NCI-H1105 treated with DMSO at 0.1 percent for 48 hours (cell line): ENCODE measurements around the gene PDIA4.
"Not testable (repeated sequence)": the region's sequence is repeated elsewhere in the genome, so short reads cannot be mapped to it uniquely, and the experiment has no call there.

Experiments
- DNase-seq: peaks from one replicate; lab custom pipeline; 2025; lab: John Stamatoyannopoulos, UW

Gene PDIA4

GRCh38 chr7:149003018-149003417 lies 25.3 kb downstream of the PDIA4 start:
- no peak for DNase-seq

GRCh38 chr7:149002604-149003003 lies 25.7 kb downstream of the PDIA4 start:
- no peak for DNase-seq

- no peak for DNase-seq
Measured at GRCh38 chr7:149001427-149002068, 26.8 kb downstream of the PDIA4 start.

- DNase-seq: no peak
Measured at GRCh38 chr7:149000961-149001360, 27.3 kb downstream of the PDIA4 start.

- no peak for DNase-seq
Measured at GRCh38 chr7:148999192-148999591, 29.1 kb downstream of the PDIA4 start.

GRCh38 chr7:148997497-148997896 lies 30.8 kb downstream of the PDIA4 start:
- no peak for DNase-seq

- DNase-seq: no peak
Measured at GRCh38 chr7:148994576-148994975, 33.7 kb downstream of the PDIA4 start.

GRCh38 chr7:148993193-148993592 lies 35.1 kb downstream of the PDIA4 start:
- DNase-seq: no peak

GRCh38 chr7:148991536-148991935 lies 36.8 kb downstream of the PDIA4 start:
- DNase-seq: no peak

GRCh38 chr7:148987751-148988512 lies 40.4 kb downstream of the PDIA4 start:
- DNase-seq: peak; percentile 44

- peak; percentile 91 for DNase-seq
Measured at GRCh38 chr7:148987010-148987750, 41.1 kb downstream of the PDIA4 start.

GRCh38 chr7:148986742-148987009 lies 41.6 kb downstream of the PDIA4 start:
- DNase-seq: no peak

- DNase-seq: peak; percentile 91
Measured at GRCh38 chr7:148983200-148984146, 44.8 kb downstream of the PDIA4 start.

GRCh38 chr7:148982654-148983199 lies 45.6 kb downstream of the PDIA4 start:
- DNase-seq: peak; percentile 56

- DNase-seq: no peak
Measured at GRCh38 chr7:148979827-148980226, 48.5 kb downstream of the PDIA4 start.

- not testable (repeated sequence) for DNase-seq
Measured at GRCh38 chr7:148979072-148979471, 49.2 kb downstream of the PDIA4 start.

- no peak for DNase-seq
Measured at GRCh38 chr7:148978091-148978490, 50.2 kb downstream of the PDIA4 start.

- no peak for DNase-seq
Measured at GRCh38 chr7:148975896-148976295, 52.4 kb downstream of the PDIA4 start.

- no peak for DNase-seq
Measured at GRCh38 chr7:148973256-148973655, 55.0 kb downstream of the PDIA4 start.

GRCh38 chr7:148972375-148972774 lies 55.9 kb downstream of the PDIA4 start:
- DNase-seq: no peak

- DNase-seq: no peak
Measured at GRCh38 chr7:148967602-148968001, 60.7 kb downstream of the PDIA4 start.

- no peak for DNase-seq
Measured at GRCh38 chr7:148967032-148967372, 61.3 kb downstream of the PDIA4 start.
